NCI-H2196 (cell line): ENCODE data around the gene EDNRA.

ENCODE experiments used
- DNase-seq: peaks from one replicate; lab custom pipeline; 2025; ENCODE audit not compliant: unreplicated experiment; lab: John Stamatoyannopoulos, UW

The EDNRA gene

GRCh38 chr4:147586637-147587036 lies 105.7 kb downstream of the EDNRA start:
- DNase-seq: no peak

- DNase-seq: no peak
Measured at GRCh38 chr4:147587041-147587440, 106.1 kb downstream of the EDNRA start.

GRCh38 chr4:147589586-147589985 lies 108.7 kb downstream of the EDNRA start:
- no peak for DNase-seq

- peak; percentile 8 for DNase-seq
Measured at GRCh38 chr4:147590249-147590920, 109.5 kb downstream of the EDNRA start.

GRCh38 chr4:147591106-147591505 lies 110.2 kb downstream of the EDNRA start:
- no peak for DNase-seq

- no peak for DNase-seq
Measured at GRCh38 chr4:147594107-147594506, 113.2 kb downstream of the EDNRA start.
